Retina (tissue), 1 donor: ENCODE data around the gene RNU1-1.
A peak's percentile ranks its signal among the peaks of the same experiment; 100 is the strongest.
"Not testable (repeated sequence)": the region's sequence is repeated elsewhere in the genome, so short reads cannot be mapped to it uniquely, and the experiment has no call there.

Source experiments
- DNase-seq: peaks from one replicate; pipeline ENCODE4 v3.0.0-alpha.2; 2016

RNU1-1 gene

GRCh38 chr1:16520435-16521287 lies 6.6 kb upstream of the RNU1-1 start:
- peak; percentile 66 for DNase-seq

- not testable (repeated sequence) for DNase-seq
Observed at GRCh38 chr1:16519255-16519951, 5.3 kb upstream of the RNU1-1 start.

- not testable (repeated sequence) for DNase-seq
Observed at GRCh38 chr1:16518913-16519254, 4.8 kb upstream of the RNU1-1 start.

- DNase-seq: not testable (repeated sequence)
Observed at GRCh38 chr1:16516694-16517410, 2.8 kb upstream of the RNU1-1 start.

- DNase-seq: peak; percentile 88
Observed at GRCh38 chr1:16513412-16514106, 526 bp downstream of the RNU1-1 start.

GRCh38 chr1:16512624-16513411 lies 1.3 kb downstream of the RNU1-1 start:
- DNase-seq: not testable (repeated sequence)

- not testable (repeated sequence) for DNase-seq
Observed at GRCh38 chr1:16511926-16512325, 2.2 kb downstream of the RNU1-1 start.

- DNase-seq: peak; percentile 25
Observed at GRCh38 chr1:16508861-16509445, 5.1 kb downstream of the RNU1-1 start.

GRCh38 chr1:16506364-16507136 lies 7.5 kb downstream of the RNU1-1 start:
- DNase-seq: peak; percentile 44

GRCh38 chr1:16505870-16506269 lies 8.2 kb downstream of the RNU1-1 start:
- not testable (repeated sequence) for DNase-seq

GRCh38 chr1:16503494-16503893 lies 10.6 kb downstream of the RNU1-1 start:
- DNase-seq: no peak

GRCh38 chr1:16501446-16501845 lies 12.6 kb downstream of the RNU1-1 start:
- not testable (repeated sequence) for DNase-seq

GRCh38 chr1:16500975-16501374 lies 13.1 kb downstream of the RNU1-1 start:
- not testable (repeated sequence) for DNase-seq

- not testable (repeated sequence) for DNase-seq
Observed at GRCh38 chr1:16500466-16500865, 13.6 kb downstream of the RNU1-1 start.

GRCh38 chr1:16498573-16499413 lies 15.3 kb downstream of the RNU1-1 start:
- DNase-seq: peak; percentile 89

GRCh38 chr1:16498047-16498446 lies 16.0 kb downstream of the RNU1-1 start:
- peak; percentile 18 for DNase-seq

- DNase-seq: not testable (repeated sequence)
Observed at GRCh38 chr1:16497474-16497904, 16.6 kb downstream of the RNU1-1 start.

GRCh38 chr1:16493731-16494130 lies 20.4 kb downstream of the RNU1-1 start:
- not testable (repeated sequence) for DNase-seq

- not testable (repeated sequence) for DNase-seq
Observed at GRCh38 chr1:16492937-16493336, 21.1 kb downstream of the RNU1-1 start.
